Measurements from ENCODE around the gene WNT7A.

Gene WNT7A

DNA sequence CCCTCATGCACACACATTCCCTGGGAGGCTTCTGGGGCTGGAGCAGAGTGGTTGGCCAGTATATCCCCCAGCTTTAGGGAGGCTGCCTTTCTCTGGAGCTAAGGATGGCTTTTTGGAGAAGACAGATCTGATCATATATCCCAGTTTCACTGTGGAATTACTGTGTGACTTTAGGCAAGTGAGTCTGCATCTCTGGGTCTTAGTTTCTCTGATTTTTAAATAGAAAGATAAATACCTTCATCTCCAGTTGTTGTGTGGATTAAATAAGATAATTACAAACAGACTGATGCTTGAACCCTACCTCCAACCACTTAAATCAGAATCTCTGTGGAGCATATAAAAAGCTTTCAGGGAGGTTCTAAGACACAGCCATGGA lies 11.1 kb upstream of the WNT7A start:
- no peak overlapping the region for H3K9ac ChIP-seq (ENCODE audit: insufficient read length, low read depth)
- no peak for DNase-seq (ENCODE audit: low read depth, low spot score)
- no peak overlapping the region for H3K4me3 ChIP-seq (ENCODE audit: insufficient read length, low read depth)
- H3K36me3 ChIP-seq (ENCODE audit: insufficient read depth, insufficient read length, low read length): no peaks in the 10 kb centered on the region
- H3K4me1 ChIP-seq (ENCODE audit: insufficient read depth, insufficient read length): peaks cover 1% of the 10 kb centered on the region
- H3K9me3 ChIP-seq (ENCODE audit: insufficient read depth, low read length): no peaks in the 10 kb centered on the region
- TF ChIP-seq YY1 (IDR thresholded peaks at IDR 0.05; ENCODE audit: insufficient read depth, insufficient read length) (no peak), SUZ12 (IDR thresholded peaks at IDR 0.05; ENCODE audit: extremely low read depth, insufficient read depth, insufficient read length) (no peak), ZNF274 (IDR thresholded peaks at IDR 0.05; ENCODE audit: low read depth, low read length) (no peak)
- peaks cover 37% of the 10 kb centered on the region for H3K27me3 ChIP-seq (ENCODE audit: insufficient read depth, insufficient read length)

DNA sequence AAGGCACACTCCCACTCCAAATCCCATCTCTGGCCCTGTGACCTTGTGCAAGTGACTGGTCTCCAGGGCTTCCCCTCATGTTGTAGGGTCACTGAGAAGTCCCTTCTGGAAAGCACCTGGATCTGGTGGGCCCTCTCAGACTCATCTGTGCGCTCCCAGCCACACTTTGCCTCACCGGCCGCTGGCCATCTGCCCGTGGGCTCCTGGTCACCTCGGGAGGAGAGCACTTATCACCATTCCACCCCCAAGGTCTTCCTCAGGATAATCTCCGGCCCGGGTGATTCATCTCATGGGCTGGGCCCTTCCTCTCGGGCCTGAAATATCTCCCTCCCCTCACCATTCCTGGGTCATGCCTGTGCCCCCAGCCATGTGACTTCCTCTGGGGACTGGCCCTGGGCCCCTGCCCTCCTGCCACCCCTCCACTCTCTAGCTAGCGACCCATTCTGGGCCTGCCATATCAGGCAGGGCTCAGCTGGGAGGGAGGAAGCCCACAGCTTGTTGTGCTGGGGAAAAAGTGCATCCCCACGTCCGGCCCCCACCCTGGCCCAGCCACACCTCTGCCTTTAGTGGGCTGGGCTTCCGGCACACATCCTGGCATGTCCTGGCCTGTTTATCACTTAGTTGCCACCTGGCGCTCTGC lies 10.6 kb upstream of the WNT7A start:
- Histone ChIP-seq H3K27me3 (ENCODE audit: insufficient read depth, insufficient read length) (peaks cover 32% of the 10 kb centered on the region), H3K4me3 (ENCODE audit: insufficient read length, low read depth) (no peak overlapping the region), H3K9ac (ENCODE audit: insufficient read length, low read depth) (no peak overlapping the region), H3K36me3 (ENCODE audit: insufficient read depth, insufficient read length, low read length) (no peaks in the 10 kb centered on the region), H3K4me1 (ENCODE audit: insufficient read depth, insufficient read length) (no peaks in the 10 kb centered on the region), H3K9me3 (ENCODE audit: insufficient read depth, low read length) (no peaks in the 10 kb centered on the region)
- TF ChIP-seq SUZ12 (IDR thresholded peaks at IDR 0.05; ENCODE audit: extremely low read depth, insufficient read depth, insufficient read length): no peak
- TF ChIP-seq ZNF274 (IDR thresholded peaks at IDR 0.05; ENCODE audit: low read depth, low read length): no peak
- TF ChIP-seq YY1 (IDR thresholded peaks at IDR 0.05; ENCODE audit: insufficient read depth, insufficient read length): no peak
- DNase-seq (ENCODE audit: low read depth, low spot score): no peak

DNA sequence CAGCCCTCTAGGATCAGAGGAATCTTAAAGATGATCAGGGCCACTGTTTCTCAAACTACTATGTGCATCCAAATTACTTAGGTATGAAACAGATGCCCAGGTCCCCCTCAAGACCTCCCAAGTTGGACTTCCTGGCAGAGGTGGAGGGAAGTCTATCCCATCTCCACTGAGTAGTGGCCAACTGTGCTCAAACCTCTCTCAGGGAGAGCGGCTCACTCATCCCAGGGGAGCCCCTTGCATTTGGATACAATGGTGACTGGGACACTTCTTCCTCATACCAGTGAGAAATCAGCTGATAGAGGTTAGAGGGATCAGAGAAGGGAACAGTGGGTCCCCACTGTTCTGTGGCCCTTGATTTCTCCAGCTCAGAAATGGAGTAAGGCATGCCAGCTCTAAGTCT lies 8.7 kb upstream of the WNT7A start:
- DNase-seq (ENCODE audit: low read depth, low spot score): no peak
- Histone ChIP-seq H3K9me3 (ENCODE audit: insufficient read depth, low read length) (no peaks in the 10 kb centered on the region), H3K4me3 (ENCODE audit: insufficient read length, low read depth) (no peak overlapping the region), H3K27me3 (ENCODE audit: insufficient read depth, insufficient read length) (peaks cover 25% of the 10 kb centered on the region), H3K36me3 (ENCODE audit: insufficient read depth, insufficient read length, low read length) (no peaks in the 10 kb centered on the region), H3K9ac (ENCODE audit: insufficient read length, low read depth) (no peak overlapping the region), H3K4me1 (ENCODE audit: insufficient read depth, insufficient read length) (no peaks in the 10 kb centered on the region)
- TF ChIP-seq SUZ12 (IDR thresholded peaks at IDR 0.05; ENCODE audit: extremely low read depth, insufficient read depth, insufficient read length) (no peak), YY1 (IDR thresholded peaks at IDR 0.05; ENCODE audit: insufficient read depth, insufficient read length) (no peak), ZNF274 (IDR thresholded peaks at IDR 0.05; ENCODE audit: low read depth, low read length) (no peak)

DNA sequence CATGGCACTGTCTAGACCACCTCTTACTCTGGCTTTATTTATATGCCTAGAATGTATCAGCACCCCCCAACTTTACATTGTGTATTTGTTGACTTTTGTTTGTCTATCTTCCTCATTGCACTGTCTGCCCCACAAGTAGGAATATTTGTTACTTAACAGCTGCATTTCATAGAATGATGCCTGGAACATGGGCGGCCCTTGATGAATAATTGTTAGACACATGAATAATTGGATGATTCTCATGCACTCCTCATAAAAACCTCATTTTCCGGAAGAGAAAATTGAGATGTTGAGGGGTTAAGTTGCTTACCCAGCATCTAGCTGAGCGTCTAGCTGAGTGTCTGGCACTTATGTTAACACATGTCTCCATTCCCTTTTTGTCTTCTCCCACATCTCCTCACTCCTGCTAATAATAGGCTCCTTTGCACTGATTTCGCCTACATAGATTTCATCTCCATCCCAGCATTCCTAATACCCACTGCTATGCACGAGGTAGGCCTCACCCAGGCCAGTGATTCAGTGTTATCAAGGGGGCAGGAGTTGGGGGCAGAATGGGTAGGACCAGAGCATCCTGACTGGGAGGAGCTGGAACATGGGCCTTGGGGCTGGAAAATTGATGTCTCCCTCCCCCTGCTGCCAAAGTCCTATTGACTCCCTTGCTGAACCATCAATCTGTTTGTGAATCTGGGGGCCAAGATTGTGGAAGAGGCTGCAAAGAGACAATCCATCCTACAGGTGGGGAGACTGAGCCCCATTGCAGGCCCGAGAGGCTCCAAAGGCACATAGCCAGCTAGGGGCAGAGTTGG lies 7.8 kb upstream of the WNT7A start:
- no peaks in the 10 kb centered on the region for H3K36me3 ChIP-seq (ENCODE audit: insufficient read depth, insufficient read length, low read length)
- H3K4me3 ChIP-seq (ENCODE audit: insufficient read length, low read depth): no peak overlapping the region
- H3K9ac ChIP-seq (ENCODE audit: insufficient read length, low read depth): no peak overlapping the region
- H3K9me3 ChIP-seq (ENCODE audit: insufficient read depth, low read length): no peaks in the 10 kb centered on the region
- no peak for DNase-seq (ENCODE audit: low read depth, low spot score)
- H3K4me1 ChIP-seq (ENCODE audit: insufficient read depth, insufficient read length): no peaks in the 10 kb centered on the region
- H3K27me3 ChIP-seq (ENCODE audit: insufficient read depth, insufficient read length): peaks cover 32% of the 10 kb centered on the region
- TF ChIP-seq ZNF274 (IDR thresholded peaks at IDR 0.05; ENCODE audit: low read depth, low read length): no peak

DNA sequence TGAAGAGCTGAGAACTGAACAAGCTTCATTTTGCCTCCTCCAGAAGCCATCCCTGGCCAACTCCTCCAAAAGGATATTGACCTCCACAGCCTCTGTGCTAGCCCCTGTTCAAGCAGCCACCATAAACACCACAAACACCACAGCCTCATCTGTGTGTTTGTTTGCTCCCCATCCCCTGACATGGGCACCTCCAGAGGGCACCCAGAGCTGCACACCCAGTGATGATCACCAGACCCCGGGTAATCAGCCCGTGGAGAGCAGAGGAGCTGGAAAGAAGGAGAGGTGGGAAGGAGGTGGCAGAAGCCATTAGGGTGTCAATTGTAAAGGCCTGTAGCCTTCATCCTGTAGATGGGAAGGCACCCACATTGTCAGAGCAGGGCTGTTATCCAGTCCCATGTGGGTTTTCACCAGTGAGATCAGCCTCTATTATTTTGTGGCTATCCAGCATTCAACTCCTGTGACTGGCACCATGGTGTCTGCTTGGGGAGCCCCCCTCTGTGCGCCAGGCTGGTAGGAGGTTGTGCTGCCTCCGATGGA lies 6.8 kb upstream of the WNT7A start:
- DNase-seq (ENCODE audit: low read depth, low spot score): no peak

DNA sequence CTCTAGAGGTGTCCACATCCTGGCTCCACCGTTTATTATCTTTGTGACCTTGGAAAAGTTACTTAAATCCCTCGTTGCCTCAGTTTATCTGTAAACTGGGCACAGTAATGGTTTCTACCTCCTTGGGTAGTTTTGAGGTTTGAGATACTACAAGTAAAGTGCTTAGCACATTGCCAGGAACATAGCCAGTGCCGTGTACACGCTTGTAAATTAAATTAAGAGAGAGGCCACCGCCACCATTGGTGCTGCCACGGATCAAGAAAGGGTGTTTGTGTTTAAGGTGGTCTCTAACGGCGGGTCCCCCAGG lies 5.8 kb upstream of the WNT7A start:
- DNase-seq (ENCODE audit: low read depth, low spot score): no peak
- Histone ChIP-seq H3K9me3 (ENCODE audit: insufficient read depth, low read length) (peaks cover 4% of the 10 kb centered on the region; the same call in 1 of the 2 replicates), H3K4me1 (ENCODE audit: insufficient read depth, insufficient read length) (no peaks in the 10 kb centered on the region), H3K36me3 (ENCODE audit: insufficient read depth, insufficient read length, low read length) (no peaks in the 10 kb centered on the region), H3K9ac (ENCODE audit: insufficient read length, low read depth) (no peak overlapping the region), H3K4me3 (ENCODE audit: insufficient read length, low read depth) (no peak overlapping the region), H3K27me3 (ENCODE audit: insufficient read depth, insufficient read length) (peaks cover 52% of the 10 kb centered on the region)
- TF ChIP-seq SUZ12 (IDR thresholded peaks at IDR 0.05; ENCODE audit: extremely low read depth, insufficient read depth, insufficient read length): no peak
- TF ChIP-seq YY1 (IDR thresholded peaks at IDR 0.05; ENCODE audit: insufficient read depth, insufficient read length): no peak
- TF ChIP-seq ZNF274 (IDR thresholded peaks at IDR 0.05; ENCODE audit: low read depth, low read length): no peak

More for the DNA sequence above, 6.8 kb upstream of the WNT7A start:
- Histone ChIP-seq H3K27me3 (ENCODE audit: insufficient read depth, insufficient read length) (peaks cover 42% of the 10 kb centered on the region), H3K4me3 (ENCODE audit: insufficient read length, low read depth) (no peak overlapping the region), H3K36me3 (ENCODE audit: insufficient read depth, insufficient read length, low read length) (no peaks in the 10 kb centered on the region), H3K9me3 (ENCODE audit: insufficient read depth, low read length) (peaks cover 4% of the 10 kb centered on the region; the same call in 1 of the 2 replicates), H3K9ac (ENCODE audit: insufficient read length, low read depth) (no peak overlapping the region), H3K4me1 (ENCODE audit: insufficient read depth, insufficient read length) (no peaks in the 10 kb centered on the region)
- TF ChIP-seq YY1 (IDR thresholded peaks at IDR 0.05; ENCODE audit: insufficient read depth, insufficient read length) (no peak), SUZ12 (IDR thresholded peaks at IDR 0.05; ENCODE audit: extremely low read depth, insufficient read depth, insufficient read length) (no peak), ZNF274 (IDR thresholded peaks at IDR 0.05; ENCODE audit: low read depth, low read length) (no peak)

DNA sequence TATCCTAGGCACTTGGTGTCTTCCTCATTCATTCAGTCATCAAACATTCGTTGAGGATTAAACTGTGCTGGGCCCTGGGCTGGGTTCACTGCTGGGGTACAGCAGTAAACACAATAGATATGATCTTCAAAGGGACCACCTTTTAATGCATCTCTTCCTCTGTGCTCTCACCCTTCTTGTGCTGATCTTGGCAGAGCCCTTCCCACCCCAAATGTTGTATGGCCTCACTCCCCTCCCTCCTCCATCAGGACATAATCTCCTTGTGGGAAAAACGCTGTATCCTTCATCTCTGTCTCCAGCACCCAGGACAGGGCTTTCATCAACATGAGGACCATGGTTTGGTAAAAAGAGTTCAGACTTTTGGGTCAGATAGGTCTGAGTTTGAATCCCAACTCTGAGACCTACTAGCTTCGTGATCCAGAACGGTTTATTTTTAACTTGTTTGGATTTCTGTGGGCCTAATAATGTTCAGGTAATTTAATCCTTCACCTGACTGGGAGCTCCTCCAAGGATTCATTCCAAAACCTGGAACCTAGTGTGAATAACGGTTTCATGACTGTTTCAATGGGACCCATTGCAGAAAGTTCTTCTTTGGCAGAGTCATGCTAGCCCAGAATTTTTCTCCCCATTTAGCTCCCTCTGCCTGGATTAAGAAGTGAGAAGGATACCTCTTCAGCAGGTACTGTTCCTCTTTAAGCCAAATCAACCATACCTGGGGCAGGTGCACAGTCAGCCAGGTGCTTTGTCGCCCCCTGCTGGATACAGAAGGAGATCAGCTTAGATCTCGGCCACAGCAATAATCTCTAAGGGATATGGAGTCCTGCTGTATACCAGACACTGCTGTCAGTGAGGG lies 5.2 kb upstream of the WNT7A start:
- TF ChIP-seq YY1 (IDR thresholded peaks at IDR 0.05; ENCODE audit: insufficient read depth, insufficient read length) (no peak), SUZ12 (IDR thresholded peaks at IDR 0.05; ENCODE audit: extremely low read depth, insufficient read depth, insufficient read length) (no peak), ZNF274 (IDR thresholded peaks at IDR 0.05; ENCODE audit: low read depth, low read length) (no peak)
- DNase-seq (ENCODE audit: low read depth, low spot score): no peak
- no peak overlapping the region for H3K4me3 ChIP-seq (ENCODE audit: insufficient read length, low read depth)
- H3K36me3 ChIP-seq (ENCODE audit: insufficient read depth, insufficient read length, low read length): no peaks in the 10 kb centered on the region
- no peak overlapping the region for H3K9ac ChIP-seq (ENCODE audit: insufficient read length, low read depth)
- H3K27me3 ChIP-seq (ENCODE audit: insufficient read depth, insufficient read length): peaks cover 58% of the 10 kb centered on the region
- peaks cover 4% of the 10 kb centered on the region; the same call in 1 of the 2 replicates for H3K9me3 ChIP-seq (ENCODE audit: insufficient read depth, low read length)
- no peaks in the 10 kb centered on the region for H3K4me1 ChIP-seq (ENCODE audit: insufficient read depth, insufficient read length)

Measured in NT2/D1 (cell line).